Prostate gland (tissue), 2 donors: Measurements from ENCODE around the gene SNURF.

Experiments
- POLR2AphosphoS5 ChIP-seq: sonication (generic); formaldehyde crosslinking; IDR thresholded peaks from one replicate; pipeline ENCODE4 v1.6.1; 2017; ENCODE audit warnings: antibody characterized with exemption
- TF ChIP-seq, protein P1 (sequence below), 4 experiments: fragments of 200-600 bp in 2 of 4; fragments of 450-650 bp in 2 of 4; sonication (generic) in 2 of 4; IDR thresholded peaks; 1 replicate in 3 of 4; 2 replicates in 1 of 4; pipeline ENCODE4 v1.5.1; 2016 to 2019; ENCODE audit warnings: antibody characterized with exemption in 4 of 4, mild to moderate bottlenecking in 2 of 4, moderate library complexity in 2 of 4

DNA sequence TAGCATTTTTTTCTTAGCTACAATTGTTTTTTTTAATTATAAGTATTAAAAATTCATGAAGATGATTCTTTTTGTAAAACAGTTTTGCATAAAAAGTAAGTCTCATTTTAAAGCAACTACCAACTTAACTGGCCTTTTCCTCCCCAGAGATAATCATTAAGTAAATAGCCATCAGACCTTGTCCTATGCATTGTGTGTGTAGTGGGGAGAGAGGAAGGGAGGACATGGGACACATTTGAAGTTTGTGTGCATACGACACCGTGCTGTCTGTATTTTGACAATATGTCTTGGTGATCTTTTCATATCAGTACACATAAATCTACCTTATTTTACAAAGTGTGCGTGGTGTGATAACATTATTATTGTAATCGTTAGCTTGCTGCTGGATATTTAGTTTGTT, 8.1 kb downstream of the SNURF start:
- TF ChIP-seq, protein P1, sequence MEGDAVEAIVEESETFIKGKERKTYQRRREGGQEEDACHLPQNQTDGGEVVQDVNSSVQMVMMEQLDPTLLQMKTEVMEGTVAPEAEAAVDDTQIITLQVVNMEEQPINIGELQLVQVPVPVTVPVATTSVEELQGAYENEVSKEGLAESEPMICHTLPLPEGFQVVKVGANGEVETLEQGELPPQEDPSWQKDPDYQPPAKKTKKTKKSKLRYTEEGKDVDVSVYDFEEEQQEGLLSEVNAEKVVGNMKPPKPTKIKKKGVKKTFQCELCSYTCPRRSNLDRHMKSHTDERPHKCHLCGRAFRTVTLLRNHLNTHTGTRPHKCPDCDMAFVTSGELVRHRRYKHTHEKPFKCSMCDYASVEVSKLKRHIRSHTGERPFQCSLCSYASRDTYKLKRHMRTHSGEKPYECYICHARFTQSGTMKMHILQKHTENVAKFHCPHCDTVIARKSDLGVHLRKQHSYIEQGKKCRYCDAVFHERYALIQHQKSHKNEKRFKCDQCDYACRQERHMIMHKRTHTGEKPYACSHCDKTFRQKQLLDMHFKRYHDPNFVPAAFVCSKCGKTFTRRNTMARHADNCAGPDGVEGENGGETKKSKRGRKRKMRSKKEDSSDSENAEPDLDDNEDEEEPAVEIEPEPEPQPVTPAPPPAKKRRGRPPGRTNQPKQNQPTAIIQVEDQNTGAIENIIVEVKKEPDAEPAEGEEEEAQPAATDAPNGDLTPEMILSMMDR (IDR thresholded peaks at IDR 0.05) = no peak
- TF ChIP-seq POLR2AphosphoS5 = no peak
